ENCODE measurements around the gene KDM5D.

The KDM5D gene

DNA sequence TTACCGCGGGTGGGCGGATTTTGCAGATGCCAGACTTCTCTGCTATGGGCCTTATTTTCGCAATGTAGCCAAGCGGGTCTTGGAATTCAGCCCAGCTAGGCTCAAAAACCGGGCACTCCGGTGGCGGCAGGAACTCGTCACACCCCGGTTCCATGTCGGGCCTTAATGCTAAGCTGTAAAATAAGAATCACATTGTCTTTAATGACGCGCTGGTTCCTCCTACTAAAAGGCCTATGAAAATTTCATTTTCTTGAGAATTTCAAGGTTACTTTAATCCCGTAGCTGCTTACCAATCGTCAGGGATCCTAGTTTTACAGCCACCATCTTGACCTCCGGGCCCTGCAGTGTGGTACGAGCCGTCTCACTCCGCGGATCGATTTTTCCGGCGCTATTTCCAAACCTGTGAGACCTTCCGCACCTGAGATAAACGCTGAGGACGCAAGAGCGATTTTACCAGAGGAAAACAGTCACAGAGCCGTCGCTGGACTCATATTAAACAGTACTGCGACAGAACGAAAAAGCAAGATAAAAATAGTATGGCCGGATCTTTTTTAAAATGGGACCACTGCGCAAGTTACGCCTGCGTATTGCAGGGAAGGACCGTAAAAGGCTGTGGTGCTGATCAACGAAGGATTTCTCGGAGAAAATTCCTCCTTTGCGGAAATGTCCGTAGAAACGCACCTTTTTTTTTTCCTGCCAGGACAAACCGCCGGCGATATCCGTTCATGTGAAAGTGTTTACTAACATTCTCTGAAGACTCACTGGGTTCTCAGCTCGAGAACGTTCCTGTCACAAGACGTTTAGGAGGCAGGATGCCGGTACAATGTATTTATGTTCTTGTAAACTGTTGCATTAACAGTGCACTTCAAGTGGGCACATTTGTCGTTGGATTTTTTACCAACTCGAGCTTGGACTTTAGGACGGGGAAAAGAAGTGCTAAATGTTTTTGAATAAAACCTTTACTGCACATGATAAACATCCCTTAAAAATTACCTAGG, at the start of gene KDM5D:
Gene KDM5D, minus strand, starts transcription at position 346 of the 998 bp plus-strand sequence. Its CDS starts 192 bp downstream, at position 154.
- no peak for DNase-seq (ENCODE audit: low read depth)

DNA sequence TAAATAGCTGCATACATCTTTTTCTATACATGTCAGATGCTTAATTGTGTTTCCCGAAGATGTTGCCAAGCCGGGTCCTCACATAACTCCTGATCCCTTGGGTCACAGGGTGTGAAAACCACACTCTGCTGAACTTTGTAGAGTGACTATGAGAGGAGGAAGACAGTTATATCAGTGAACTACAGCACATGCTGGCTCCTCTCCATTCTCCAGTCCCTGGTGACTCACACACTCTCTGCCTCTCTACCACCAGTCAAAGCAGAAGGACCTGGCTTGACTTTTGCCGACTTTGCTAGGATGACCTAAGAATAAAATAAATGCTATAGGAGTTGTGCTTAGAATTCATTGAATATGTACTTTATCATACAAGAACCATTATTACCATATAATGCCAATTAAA, 23.8 kb upstream of the KDM5D start:
- DNase-seq (ENCODE audit: low read depth) = no peak

GRCh38 chrY:19743331-19743730, 1.2 kb downstream of the KDM5D start:
- no peak for DNase-seq (ENCODE audit: low read depth)

DNA sequence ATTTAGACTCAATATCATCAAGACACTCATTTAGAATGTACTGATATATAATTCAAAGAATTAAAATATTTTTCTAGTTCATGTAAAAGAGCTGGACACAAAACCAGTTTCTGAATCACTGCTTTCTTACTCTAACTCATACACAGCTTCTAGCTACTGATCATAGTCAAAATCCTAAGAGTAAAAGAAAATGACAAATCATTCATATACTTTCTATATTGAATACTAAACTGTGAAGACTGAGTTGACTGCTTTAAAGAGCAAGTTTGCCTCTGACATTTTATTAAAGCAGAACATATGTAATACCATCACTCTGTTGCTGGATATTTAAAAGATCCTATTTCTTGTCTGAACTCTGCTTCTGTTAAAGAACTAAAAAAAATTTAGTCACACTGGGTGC, 2.4 kb downstream of the KDM5D start:
- no peak for DNase-seq (ENCODE audit: low read depth)

GRCh38 chrY:19734425-19734824, 10.1 kb downstream of the KDM5D start:
- no peak for DNase-seq (ENCODE audit: low read depth)

GRCh38 chrY:19717950-19718349, 26.6 kb downstream of the KDM5D start:
- no peak for DNase-seq (ENCODE audit: low read depth)

GRCh38 chrY:19717146-19717545, 27.4 kb downstream of the KDM5D start:
- DNase-seq (ENCODE audit: low read depth) = no peak

DNA sequence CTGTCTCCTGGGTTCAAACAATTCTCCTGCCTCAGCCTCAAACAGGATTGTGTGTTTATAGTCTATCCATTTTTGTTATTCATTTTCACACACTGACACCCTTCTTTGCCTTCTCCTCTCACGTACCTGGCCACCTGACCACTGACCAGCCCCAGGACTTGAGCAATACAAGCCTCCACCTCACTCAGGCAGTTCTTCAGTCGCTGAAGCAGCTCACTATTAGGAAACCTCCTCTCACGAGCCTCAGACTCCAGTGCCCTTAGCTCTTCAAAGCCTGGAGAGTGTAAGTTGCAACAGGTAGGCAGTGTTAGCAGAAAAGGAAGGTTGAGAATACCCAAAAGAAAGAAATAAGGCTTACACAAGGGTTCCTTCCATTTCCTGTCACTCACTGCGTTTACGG, 29.3 kb downstream of the KDM5D start:
- DNase-seq (ENCODE audit: low read depth) = no peak

- DNase-seq (ENCODE audit: low read depth) = no peak
Measured at GRCh38 chrY:19713430-19713829, 31.1 kb downstream of the KDM5D start.

- DNase-seq (ENCODE audit: low read depth) = no peak
Measured at GRCh38 chrY:19706273-19706672, 38.3 kb downstream of the KDM5D start.

DNA sequence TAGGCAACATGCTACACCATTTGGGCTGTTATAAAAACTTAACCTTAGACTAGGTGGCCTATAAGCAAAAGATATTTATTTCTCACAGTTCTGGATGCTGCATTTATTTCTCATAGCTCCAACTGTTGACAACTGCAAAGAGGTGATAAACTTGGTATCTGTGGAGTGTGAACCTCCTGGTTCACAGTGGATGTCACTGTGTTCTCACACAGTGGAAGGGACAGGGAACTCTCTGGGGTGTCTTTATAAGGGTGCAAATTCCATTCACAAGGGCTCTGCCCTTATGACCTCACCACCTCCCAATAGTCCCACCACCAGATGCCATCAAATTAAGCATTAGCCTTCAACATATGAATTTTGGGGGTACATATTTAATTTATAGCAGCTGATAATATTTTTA, 46.0 kb downstream of the KDM5D start:
- DNase-seq (ENCODE audit: low read depth) = no peak

DNA sequence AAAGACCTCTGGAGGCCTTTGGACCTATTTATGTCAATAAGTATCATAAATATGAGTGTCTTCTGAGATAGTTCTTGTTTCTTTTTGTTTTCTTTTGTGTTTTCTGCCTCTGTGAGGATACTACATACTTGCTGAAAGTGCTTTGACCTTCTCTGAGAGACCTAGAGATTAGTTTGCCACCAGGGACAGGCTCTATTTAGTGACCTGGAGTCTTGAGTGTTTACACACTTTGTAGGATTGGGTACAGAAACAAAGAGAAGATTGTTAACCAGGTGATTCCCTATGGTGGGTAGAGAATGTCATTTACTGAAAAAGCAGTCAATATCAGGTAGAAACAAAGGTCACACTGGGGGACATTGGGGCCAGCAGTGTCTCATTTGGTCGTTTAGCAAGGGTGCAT, 63.7 kb downstream of the KDM5D start:
- DNase-seq (ENCODE audit: low read depth) = no peak
